ENCODE results near the gene SSNA1. TPM values are rescaled to one million over a fixed set of nuclear protein-coding genes. Genes with fewer than 3 reads are reported as not detected.

The SSNA1 gene
- total and polyA plus RNA-seq, 5 donors: 43.2 to 86.4 (median 50.1) TPM

- DNase-seq (no peak), ATAC-seq (no peak)
- H3K27ac ChIP-seq (ENCODE audit: low read length): no peak overlapping the region
- H3K27me3 ChIP-seq (ENCODE audit: control insufficient read depth, insufficient read depth): no peaks in the 10 kb centered on the region
- H3K9me3 ChIP-seq (ENCODE audit: control insufficient read depth, low read length): no peaks in the 10 kb centered on the region
- H3K4me3 ChIP-seq (ENCODE audit: low read length): no peak overlapping the region
- intact Hi-C loops (cut with DNase I): no loop called here
- 86% methylated on average over 13 of the region's 13 CpGs for WGBS
- H3K4me1 ChIP-seq (ENCODE audit: control insufficient read depth, insufficient read depth, low read length): peaks cover 4% of the 10 kb centered on the region
These were observed 23.1 kb downstream of the SSNA1 start for GRCh38 chr9:137211532-137211931.

GRCh38 chr9:137212520-137212919 is 24.0 kb downstream of the SSNA1 start:
- intact Hi-C loops (cut with DNase I): no loop called here
- no peak overlapping the region for H3K27ac ChIP-seq (ENCODE audit: low read length)
- WGBS: 83% methylated on average over 21 of the region's 21 CpGs
- no peak overlapping the region for H3K4me3 ChIP-seq (ENCODE audit: low read length)
- H3K27me3 ChIP-seq (ENCODE audit: control insufficient read depth, insufficient read depth): no peaks in the 10 kb centered on the region
- DNase-seq (peak in 1 of 3 donors; percentile 47), ATAC-seq (no peak)
- H3K9me3 ChIP-seq (ENCODE audit: control insufficient read depth, low read length): no peaks in the 10 kb centered on the region
- H3K4me1 ChIP-seq (ENCODE audit: control insufficient read depth, insufficient read depth, low read length): no peaks in the 10 kb centered on the region

GRCh38 chr9:137213160-137214060 is 24.9 kb downstream of the SSNA1 start:
- Histone ChIP-seq H3K4me3 (ENCODE audit: low read length) (no peak overlapping the region), H3K27me3 (ENCODE audit: control insufficient read depth, insufficient read depth) (no peaks in the 10 kb centered on the region), H3K9me3 (ENCODE audit: control insufficient read depth, low read length) (no peaks in the 10 kb centered on the region), H3K27ac (ENCODE audit: low read length) (no peak overlapping the region), H3K4me1 (ENCODE audit: control insufficient read depth, insufficient read depth, low read length) (no peaks in the 10 kb centered on the region)
- no peak for ATAC-seq
- intact Hi-C loops (cut with DNase I): no loop called here
- no peak for DNase-seq
- WGBS: 88% methylated on average over 49 of the region's 49 CpGs

GRCh38 chr9:137214620-137215019 is 26.1 kb downstream of the SSNA1 start:
- ATAC-seq (no peak), DNase-seq (no peak)
- intact Hi-C loops (cut with DNase I): no loop called here
- Histone ChIP-seq H3K9me3 (ENCODE audit: control insufficient read depth, low read length) (no peaks in the 10 kb centered on the region), H3K4me1 (ENCODE audit: control insufficient read depth, insufficient read depth, low read length) (no peaks in the 10 kb centered on the region), H3K27me3 (ENCODE audit: control insufficient read depth, insufficient read depth) (no peaks in the 10 kb centered on the region), H3K4me3 (ENCODE audit: low read length) (no peak overlapping the region), H3K27ac (ENCODE audit: low read length) (no peak overlapping the region)
- 93% methylated on average over 19 of the region's 19 CpGs for WGBS

- H3K27ac ChIP-seq (ENCODE audit: low read length): no peak overlapping the region
- intact Hi-C loops (cut with DNase I): no loop called here
- H3K4me3 ChIP-seq (ENCODE audit: low read length): no peak overlapping the region
- 94% methylated on average over 22 of the region's 22 CpGs for WGBS
- no peaks in the 10 kb centered on the region for H3K9me3 ChIP-seq (ENCODE audit: control insufficient read depth, low read length)
- H3K27me3 ChIP-seq (ENCODE audit: control insufficient read depth, insufficient read depth): no peaks in the 10 kb centered on the region
- no peaks in the 10 kb centered on the region for H3K4me1 ChIP-seq (ENCODE audit: control insufficient read depth, insufficient read depth, low read length)
- DNase-seq (peak in 1 of 3 donors; percentile 57), ATAC-seq (no peak)
These were observed 26.9 kb downstream of the SSNA1 start for GRCh38 chr9:137215196-137215986.

- intact Hi-C loops (cut with DNase I): no loop called here
- Histone ChIP-seq H3K4me1 (ENCODE audit: control insufficient read depth, insufficient read depth, low read length) (no peaks in the 10 kb centered on the region), H3K4me3 (ENCODE audit: low read length) (no peak overlapping the region), H3K9me3 (ENCODE audit: control insufficient read depth, low read length) (no peaks in the 10 kb centered on the region), H3K27ac (ENCODE audit: low read length) (no peak overlapping the region), H3K27me3 (ENCODE audit: control insufficient read depth, insufficient read depth) (no peaks in the 10 kb centered on the region)
- ATAC-seq: no peak
- 89% methylated on average over 30 of the region's 30 CpGs for WGBS
- DNase-seq: peak in 1 of 3 donors; percentile 56
These were observed 27.9 kb downstream of the SSNA1 start for GRCh38 chr9:137216188-137216965.

GRCh38 chr9:137217276-137218211 is 29.1 kb downstream of the SSNA1 start:
- DNase-seq (peak; percentile 75 to 89 (median 88)), ATAC-seq (peak; percentile 33 to 56)
- H3K4me3 ChIP-seq (ENCODE audit: low read length): no peak overlapping the region
- no peaks in the 10 kb centered on the region for H3K9me3 ChIP-seq (ENCODE audit: control insufficient read depth, low read length)
- WGBS: 59% methylated on average over 36 of the region's 36 CpGs
- no peak overlapping the region for H3K27ac ChIP-seq (ENCODE audit: low read length)
- intact Hi-C loops (cut with DNase I): no loop called here
- no peaks in the 10 kb centered on the region for H3K27me3 ChIP-seq (ENCODE audit: control insufficient read depth, insufficient read depth)
- H3K4me1 ChIP-seq (ENCODE audit: control insufficient read depth, insufficient read depth, low read length): peaks cover under 1% of the 10 kb centered on the region

- intact Hi-C loops (cut with DNase I): no loop called here
- Histone ChIP-seq H3K4me1 (ENCODE audit: control insufficient read depth, insufficient read depth, low read length) (peaks cover 5% of the 10 kb centered on the region), H3K27ac (ENCODE audit: low read length) (no peak overlapping the region), H3K4me3 (ENCODE audit: low read length) (no peak overlapping the region), H3K9me3 (ENCODE audit: control insufficient read depth, low read length) (no peaks in the 10 kb centered on the region), H3K27me3 (ENCODE audit: control insufficient read depth, insufficient read depth) (no peaks in the 10 kb centered on the region)
- WGBS: 89% methylated on average over 30 of the region's 30 CpGs
- ATAC-seq: no peak
- DNase-seq: peak in 1 of 3 donors; percentile 55
These were observed 29.8 kb downstream of the SSNA1 start for GRCh38 chr9:137218212-137218753.

- 35% methylated on average over 12 of the region's 12 CpGs for WGBS
- H3K4me1 ChIP-seq (ENCODE audit: control insufficient read depth, insufficient read depth, low read length): peaks cover 5% of the 10 kb centered on the region
- H3K4me3 ChIP-seq (ENCODE audit: low read length): no peak overlapping the region
- intact Hi-C loops (cut with DNase I): no loop called here
- ATAC-seq (no peak), DNase-seq (peak in 2 of 3 donors; percentile 60 to 76)
- H3K9me3 ChIP-seq (ENCODE audit: control insufficient read depth, low read length): no peaks in the 10 kb centered on the region
- H3K27me3 ChIP-seq (ENCODE audit: control insufficient read depth, insufficient read depth): no peaks in the 10 kb centered on the region
- H3K27ac ChIP-seq (ENCODE audit: low read length): no peak overlapping the region
These were observed 30.3 kb downstream of the SSNA1 start for GRCh38 chr9:137218754-137219271.
